NCI-H1105 treated with DMSO at 0.1 percent for 48 hours (cell line): Measurements from ENCODE around the gene OR10G7.
"Not testable (repeated sequence)": the region's sequence is repeated elsewhere in the genome, so short reads cannot be mapped to it uniquely, and the experiment has no call there.

ENCODE experiments used
- DNase-seq: peaks from one replicate; lab custom pipeline; 2025; lab: John Stamatoyannopoulos, UW

OR10G7 gene

DNA sequence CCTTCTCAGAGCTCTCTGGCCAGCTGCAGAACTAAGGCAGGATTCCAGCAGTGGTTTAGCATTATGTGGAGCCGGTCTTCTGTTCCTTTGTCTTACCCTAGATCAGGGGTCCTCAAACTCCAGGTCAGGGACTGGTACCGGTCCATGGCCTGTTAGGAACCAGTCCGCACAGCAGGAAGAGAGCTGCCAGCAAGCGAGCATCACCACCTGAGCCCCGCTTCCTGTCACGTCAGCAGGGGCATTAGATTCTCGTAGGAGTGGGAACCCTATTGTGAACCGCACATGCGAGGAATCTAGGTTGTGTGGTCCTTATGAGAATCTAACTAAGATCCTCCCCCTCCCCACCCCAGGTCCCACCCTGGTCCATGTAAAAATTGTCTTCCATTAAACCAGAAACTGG is 1.6 kb downstream of the OR10G7 start:
- no peak for DNase-seq

DNA sequence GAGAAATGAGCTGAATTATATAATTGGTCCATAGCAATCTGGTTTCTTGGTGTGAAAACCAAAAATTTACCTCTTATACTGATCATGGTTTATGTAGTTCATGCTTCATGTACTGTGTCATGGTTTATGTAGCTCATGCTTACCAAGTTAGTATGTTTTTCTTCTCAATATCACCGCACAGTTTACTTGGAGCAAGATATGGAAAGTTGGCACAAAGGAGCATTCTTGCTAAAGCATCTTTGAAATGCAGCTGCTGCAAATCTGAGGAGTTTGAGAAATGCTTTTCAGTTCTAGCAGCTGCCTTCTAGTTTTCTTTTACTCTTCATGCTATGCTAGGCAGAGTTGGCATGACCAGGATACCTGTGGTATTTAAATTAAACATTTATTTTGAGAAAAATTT is 4.5 kb downstream of the OR10G7 start:
- no peak for DNase-seq

DNA sequence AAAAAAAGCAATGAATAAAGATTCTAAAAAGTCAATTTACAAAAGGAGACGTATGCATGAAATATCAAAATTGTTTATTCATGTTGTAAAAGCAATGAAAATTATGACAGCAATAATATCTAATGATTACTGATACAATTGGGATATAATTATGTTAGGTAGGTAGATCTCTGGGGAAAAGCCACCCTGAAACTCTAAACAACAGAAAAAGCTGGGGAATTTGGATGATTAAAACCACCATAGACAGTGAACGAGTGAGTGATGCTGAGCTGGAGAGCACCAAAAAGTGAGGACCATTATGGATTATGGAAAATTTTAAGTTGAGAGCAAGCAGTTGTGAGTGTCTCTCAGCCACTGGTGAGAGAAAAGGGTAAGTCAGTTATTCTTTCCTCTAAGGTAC is 14.6 kb downstream of the OR10G7 start, which contains the start of gene OR10G8:
Gene OR10G8 (plus strand): TSS at position 301 of the 400 bp plus-strand sequence. CDS start 2,825 bp downstream, outside the sequence.
- no peak for DNase-seq

DNA sequence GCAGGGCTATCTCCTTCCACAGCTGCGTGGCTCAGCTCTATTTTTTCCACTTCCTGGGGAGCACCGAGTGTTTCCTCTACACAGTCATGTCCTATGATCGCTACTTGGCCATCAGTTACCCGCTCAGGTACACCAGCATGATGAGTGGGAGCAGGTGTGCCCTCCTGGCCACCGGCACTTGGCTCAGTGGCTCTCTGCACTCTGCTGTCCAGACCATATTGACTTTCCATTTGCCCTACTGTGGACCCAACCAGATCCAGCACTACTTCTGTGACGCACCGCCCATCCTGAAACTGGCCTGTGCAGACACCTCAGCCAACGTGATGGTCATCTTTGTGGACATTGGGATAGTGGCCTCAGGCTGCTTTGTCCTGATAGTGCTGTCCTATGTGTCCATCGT is 25.3 kb downstream of the OR10G7 start:
- DNase-seq = not testable (repeated sequence)

- no peak for DNase-seq
Measured at GRCh38 chr11:124012697-124013096, 28.4 kb downstream of the OR10G7 start, which contains the start of gene OR10G4. Gene OR10G4, plus strand, starts transcription at chr11:124012997. Its CDS starts 2,578 bp downstream, at chr11:124015575.

GRCh38 chr11:123995119-123995518 is 46.0 kb downstream of the OR10G7 start, which contains the start of gene OR10G6:
Gene OR10G6, minus strand, starts transcription at chr11:123995161. Its CDS starts 0 bp downstream, at chr11:123995161.
- DNase-seq = no peak
